ENCODE results near the gene HNRNPF. TPM values are rescaled to one million over a fixed set of nuclear protein-coding genes. Genes with fewer than 3 reads are reported as not detected.

The HNRNPF gene
- total and polyA plus RNA-seq, 2 of the 8 experiments (the other 6 are each of a cell fraction or from before 2014, with no cell fraction given), result 209 to 389 TPM

- Histone ChIP-seq H3K36me3 (ENCODE audit: control insufficient read depth in 2 of 4, insufficient read depth in 4 of 4, low read length in 3 of 4) (no peaks in the 10 kb centered on the region), H4K5ac (ENCODE audit: insufficient read length, low read depth, low read length) (no peak overlapping the region), H2BK20ac (ENCODE audit: low read length) (no peak overlapping the region), H3K79me2 (ENCODE audit: control insufficient read depth in 1 of 2, insufficient read depth in 2 of 2, low read length in 2 of 2) (no peaks in the 10 kb centered on the region), H2AFZ (ENCODE audit: low read length) (no peak overlapping the region), H2BK12ac (ENCODE audit: low read depth, low read length) (no peak overlapping the region), H3K79me1 (ENCODE audit: low read depth, low read length) (no peaks in the 10 kb centered on the region), H4K8ac (ENCODE audit: extremely low read depth, insufficient read depth, low read length) (no peak overlapping the region), H3K9ac (replicated peaks in 1 of 4; ENCODE audit: extremely low read depth in 1 of 4, low read depth in 3 of 4, low read length in 3 of 4) (no peak overlapping the region), H3K27me3 (replicated peaks in 1 of 4; ENCODE audit: control insufficient read depth in 3 of 4, extremely low read depth in 1 of 4, insufficient read depth in 3 of 4, low read length in 3 of 4) (no peaks in the 10 kb centered on the region), H2BK15ac (ENCODE audit: low read length) (no peak overlapping the region), H3K56ac (replicated peaks; ENCODE audit: insufficient read length, low read depth, low read length) (no peak overlapping the region), H2BK120ac (replicated peaks; ENCODE audit: low read depth, low read length) (no peak overlapping the region), H3K4me1 (replicated peaks in 1 of 4; ENCODE audit: control insufficient read depth in 3 of 4, insufficient read depth in 4 of 4, low read length in 3 of 4) (no peaks in the 10 kb centered on the region), H3K14ac (ENCODE audit: insufficient read length) (no peak overlapping the region), H3K18ac (ENCODE audit: extremely low read depth, low read length) (no peak overlapping the region), H3K23ac (ENCODE audit: insufficient read length) (no peak overlapping the region), H4K20me1 (replicated peaks in 1 of 2; ENCODE audit: control insufficient read depth in 1 of 2, insufficient read depth in 2 of 2, low read length in 2 of 2) (no peaks in the 10 kb centered on the region), H3K4me3 (ENCODE audit: extremely low read depth in 1 of 4, insufficient read depth in 2 of 4, low read depth in 3 of 4, low read length in 4 of 4) (no peak overlapping the region), H4K91ac (replicated peaks; ENCODE audit: insufficient read length, low read length) (no peak overlapping the region), H3K4me2 (ENCODE audit: insufficient read depth in 1 of 2, low read depth in 2 of 2, low read length in 2 of 2) (no peak overlapping the region), H3K9me3 (ENCODE audit: insufficient read depth in 2 of 2, low read depth in 1 of 2, low read length in 1 of 2) (no peaks in the 10 kb centered on the region), H3K27ac (ENCODE audit: low read depth, low read length) (no peak overlapping the region), H3K23me2 (ENCODE audit: low read depth, low read length) (no peaks in the 10 kb centered on the region; the same call in 1 of the 2 replicates), H3K4ac (replicated peaks; ENCODE audit: insufficient read length, low read depth, low read length) (no peak overlapping the region), H2BK5ac (ENCODE audit: low read depth, low read length) (no peak overlapping the region), H2AK5ac (ENCODE audit: low read depth, low read length) (no peak overlapping the region)
- FAIRE-seq (no peak), DNase-seq (ENCODE audit: low read depth in 1 of 2, low spot score in 2 of 2) (no peak)
- WGBS, 2 experiments (ENCODE audit: extremely low coverage in 1 of 2, insufficient coverage in 1 of 2, insufficient read length in 1 of 2, insufficient replicate concordance in 2 of 2, low coverage in 1 of 2, low lambda C conversion rate in 2 of 2, missing lambda C conversion rate in 1 of 2), result 94% methylated on average over 8 of the region's 8 CpGs; no CpG with 5 or more reads in 1 of the 2 experiments
- CTCF ChIA-PET (ENCODE audit: partially characterized antibody), result interaction anchor here (0.6 to 1.1 kb wide), 3 partner anchors 7 to 30 kb away, joined by 3 read pairs; no protein-coding TSS in a partner anchor
- POLR2A ChIA-PET (ENCODE audit: partially characterized antibody), result interaction anchor here (0.8 to 1.6 kb wide), 3 partner anchors 10 to 23 kb away, joined by 3 to 4 read pairs (median 3); no protein-coding TSS in a partner anchor
- TF ChIP-seq RBBP5 (IDR thresholded peaks at IDR 0.05; ENCODE audit: borderline replicate concordance, low read depth, low read length) (no peak), CREB1 (IDR thresholded peaks at IDR 0.05) (no peak), CHD1 (IDR thresholded peaks at IDR 0.05; ENCODE audit: low read depth, low read length) (no peak), JUND (IDR thresholded peaks at IDR 0.05; ENCODE audit: low read length) (no peak), POLR2A (IDR thresholded peaks at IDR 0.05; ENCODE audit: control extremely low read depth in 1 of 2, low read depth in 2 of 2, low read length in 2 of 2) (no peak), ZNF274 (IDR thresholded peaks at IDR 0.05; ENCODE audit: borderline replicate concordance, extremely low read depth, low read length) (no peak), RAD21 (IDR thresholded peaks at IDR 0.05 in 1 of 2, conservative IDR thresholded peaks at IDR 0.05 in 1 of 2; ENCODE audit: low read depth in 2 of 2, low read length in 2 of 2) (no peak), CTCF (IDR thresholded peaks at IDR 0.05; ENCODE audit: control extremely low read depth in 1 of 3, insufficient read depth in 1 of 3, low read depth in 1 of 3, low read length in 3 of 3) (no peak), ATF3 (IDR thresholded peaks at IDR 0.05; ENCODE audit: insufficient read depth, low read depth, low read length) (no peak), POLR2AphosphoS5 (IDR thresholded peaks at IDR 0.05; ENCODE audit: low read depth, low read length) (no peak)
Observed at GRCh38 chr10:43430926-43431663, 22.1 kb upstream of the HNRNPF start.

All from H1 (cell line).